ENCODE results near the gene GTF2H4. TPM values are rescaled to one million over a fixed set of nuclear protein-coding genes. Genes with fewer than 3 reads are reported as not detected.
A peak's percentile ranks its signal among the peaks of the same experiment; 100 is the strongest.
"Not testable (repeated sequence)": the region's sequence is repeated elsewhere in the genome, so short reads cannot be mapped to it uniquely, and the experiment has no call there.

GTF2H4 gene
- 10 to 100 TPM; 11.0 to 13.6 TPM for total RNA-seq
- 10 to 100 TPM in 1 of 2 donors, 1 to 10 TPM in 1; 6.2 to 15.8 TPM for polyA plus RNA-seq

DNA sequence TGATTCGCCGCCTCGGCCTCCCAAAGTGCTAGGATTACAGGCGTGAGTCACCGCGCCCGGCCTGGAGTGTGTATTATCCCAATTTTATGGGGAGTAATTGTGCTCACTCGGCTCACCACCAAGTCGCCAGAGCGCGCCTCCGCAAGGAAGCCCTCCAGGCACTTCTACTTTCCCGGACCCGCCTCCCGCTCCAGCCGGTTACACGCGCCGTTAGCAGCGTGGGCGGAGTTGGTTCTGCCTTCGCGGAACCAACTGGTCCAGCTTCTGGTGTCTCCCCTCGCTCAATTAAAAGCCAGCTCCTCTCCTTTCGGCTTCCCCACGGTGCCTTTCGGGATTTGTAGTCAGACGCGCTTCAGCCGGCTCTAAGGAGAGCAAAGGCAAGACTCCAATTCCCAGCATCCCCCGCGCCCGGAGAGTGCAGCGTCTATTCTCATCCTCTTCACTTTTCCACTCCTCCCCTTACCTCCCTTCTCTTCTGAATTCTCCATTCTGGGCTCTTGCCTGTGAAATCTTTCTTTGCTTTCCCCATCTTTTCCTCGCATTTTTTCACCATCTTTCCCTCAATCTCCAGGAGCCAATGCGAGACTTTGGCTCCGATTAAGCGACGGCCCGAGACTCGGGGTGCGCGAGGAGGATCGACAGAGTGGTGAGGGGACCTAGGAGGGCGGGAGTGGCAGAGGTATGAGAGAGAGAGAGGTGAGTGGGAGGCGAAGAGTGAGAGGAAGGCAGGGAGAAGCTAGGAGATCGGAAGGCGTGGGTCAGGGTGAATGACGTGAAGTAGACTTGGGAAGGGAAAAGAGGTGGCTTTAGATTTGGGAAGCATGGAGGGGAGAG is at the start of gene GTF2H4:
TSS of gene GTF2H4 (plus strand) at position 450 of the 834 bp plus-strand sequence.
- H3K9ac ChIP-seq (ENCODE audit: low read depth in 1 of 2, low read length in 2 of 2), result peak within 1 kb of the TSS; percentile 85 to 86
- TF ChIP-seq GABPA (IDR thresholded peaks at IDR 0.05 in 1 of 2, conservative IDR thresholded peaks at IDR 0.05 in 1 of 2), result peak in 1 of 2 donors; percentile 83
- TF ChIP-seq, protein P1, sequence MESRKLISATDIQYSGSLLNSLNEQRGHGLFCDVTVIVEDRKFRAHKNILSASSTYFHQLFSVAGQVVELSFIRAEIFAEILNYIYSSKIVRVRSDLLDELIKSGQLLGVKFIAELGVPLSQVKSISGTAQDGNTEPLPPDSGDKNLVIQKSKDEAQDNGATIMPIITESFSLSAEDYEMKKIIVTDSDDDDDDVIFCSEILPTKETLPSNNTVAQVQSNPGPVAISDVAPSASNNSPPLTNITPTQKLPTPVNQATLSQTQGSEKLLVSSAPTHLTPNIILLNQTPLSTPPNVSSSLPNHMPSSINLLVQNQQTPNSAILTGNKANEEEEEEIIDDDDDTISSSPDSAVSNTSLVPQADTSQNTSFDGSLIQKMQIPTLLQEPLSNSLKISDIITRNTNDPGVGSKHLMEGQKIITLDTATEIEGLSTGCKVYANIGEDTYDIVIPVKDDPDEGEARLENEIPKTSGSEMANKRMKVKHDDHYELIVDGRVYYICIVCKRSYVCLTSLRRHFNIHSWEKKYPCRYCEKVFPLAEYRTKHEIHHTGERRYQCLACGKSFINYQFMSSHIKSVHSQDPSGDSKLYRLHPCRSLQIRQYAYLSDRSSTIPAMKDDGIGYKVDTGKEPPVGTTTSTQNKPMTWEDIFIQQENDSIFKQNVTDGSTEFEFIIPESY (IDR thresholded peaks at IDR 0.05), result peak; percentile 45
- peak; percentile 36 to 55 for TF ChIP-seq RXRA (IDR thresholded peaks at IDR 0.05)
- no peak for TF ChIP-seq NR2F2 (IDR thresholded peaks at IDR 0.05)
- TF ChIP-seq, protein P2, sequence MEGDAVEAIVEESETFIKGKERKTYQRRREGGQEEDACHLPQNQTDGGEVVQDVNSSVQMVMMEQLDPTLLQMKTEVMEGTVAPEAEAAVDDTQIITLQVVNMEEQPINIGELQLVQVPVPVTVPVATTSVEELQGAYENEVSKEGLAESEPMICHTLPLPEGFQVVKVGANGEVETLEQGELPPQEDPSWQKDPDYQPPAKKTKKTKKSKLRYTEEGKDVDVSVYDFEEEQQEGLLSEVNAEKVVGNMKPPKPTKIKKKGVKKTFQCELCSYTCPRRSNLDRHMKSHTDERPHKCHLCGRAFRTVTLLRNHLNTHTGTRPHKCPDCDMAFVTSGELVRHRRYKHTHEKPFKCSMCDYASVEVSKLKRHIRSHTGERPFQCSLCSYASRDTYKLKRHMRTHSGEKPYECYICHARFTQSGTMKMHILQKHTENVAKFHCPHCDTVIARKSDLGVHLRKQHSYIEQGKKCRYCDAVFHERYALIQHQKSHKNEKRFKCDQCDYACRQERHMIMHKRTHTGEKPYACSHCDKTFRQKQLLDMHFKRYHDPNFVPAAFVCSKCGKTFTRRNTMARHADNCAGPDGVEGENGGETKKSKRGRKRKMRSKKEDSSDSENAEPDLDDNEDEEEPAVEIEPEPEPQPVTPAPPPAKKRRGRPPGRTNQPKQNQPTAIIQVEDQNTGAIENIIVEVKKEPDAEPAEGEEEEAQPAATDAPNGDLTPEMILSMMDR (IDR thresholded peaks at IDR 0.05; ENCODE audit: low read depth, low read length, missing input control), result no peak
- peak; percentile 48 to 59 for TF ChIP-seq RAD21 (IDR thresholded peaks at IDR 0.05)
- peak; percentile 85 for TF ChIP-seq YY1 (IDR thresholded peaks at IDR 0.05)
- TF ChIP-seq FOXA2 (IDR thresholded peaks at IDR 0.05), result peak; percentile 33
- TF ChIP-seq, protein P3, sequence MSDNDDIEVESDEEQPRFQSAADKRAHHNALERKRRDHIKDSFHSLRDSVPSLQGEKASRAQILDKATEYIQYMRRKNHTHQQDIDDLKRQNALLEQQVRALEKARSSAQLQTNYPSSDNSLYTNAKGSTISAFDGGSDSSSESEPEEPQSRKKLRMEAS (IDR thresholded peaks at IDR 0.05), result peak; percentile 73
- peak in 1 of 2 donors; percentile 48 for TF ChIP-seq JUND (IDR thresholded peaks at IDR 0.05)
- peak; percentile 39 to 56 for TF ChIP-seq HNF4A (conservative IDR thresholded peaks at IDR 0.05)
- TF ChIP-seq, protein P4, sequence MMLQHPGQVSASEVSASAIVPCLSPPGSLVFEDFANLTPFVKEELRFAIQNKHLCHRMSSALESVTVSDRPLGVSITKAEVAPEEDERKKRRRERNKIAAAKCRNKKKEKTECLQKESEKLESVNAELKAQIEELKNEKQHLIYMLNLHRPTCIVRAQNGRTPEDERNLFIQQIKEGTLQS (IDR thresholded peaks at IDR 0.05), result peak; percentile 29
- TF ChIP-seq, protein P5, sequence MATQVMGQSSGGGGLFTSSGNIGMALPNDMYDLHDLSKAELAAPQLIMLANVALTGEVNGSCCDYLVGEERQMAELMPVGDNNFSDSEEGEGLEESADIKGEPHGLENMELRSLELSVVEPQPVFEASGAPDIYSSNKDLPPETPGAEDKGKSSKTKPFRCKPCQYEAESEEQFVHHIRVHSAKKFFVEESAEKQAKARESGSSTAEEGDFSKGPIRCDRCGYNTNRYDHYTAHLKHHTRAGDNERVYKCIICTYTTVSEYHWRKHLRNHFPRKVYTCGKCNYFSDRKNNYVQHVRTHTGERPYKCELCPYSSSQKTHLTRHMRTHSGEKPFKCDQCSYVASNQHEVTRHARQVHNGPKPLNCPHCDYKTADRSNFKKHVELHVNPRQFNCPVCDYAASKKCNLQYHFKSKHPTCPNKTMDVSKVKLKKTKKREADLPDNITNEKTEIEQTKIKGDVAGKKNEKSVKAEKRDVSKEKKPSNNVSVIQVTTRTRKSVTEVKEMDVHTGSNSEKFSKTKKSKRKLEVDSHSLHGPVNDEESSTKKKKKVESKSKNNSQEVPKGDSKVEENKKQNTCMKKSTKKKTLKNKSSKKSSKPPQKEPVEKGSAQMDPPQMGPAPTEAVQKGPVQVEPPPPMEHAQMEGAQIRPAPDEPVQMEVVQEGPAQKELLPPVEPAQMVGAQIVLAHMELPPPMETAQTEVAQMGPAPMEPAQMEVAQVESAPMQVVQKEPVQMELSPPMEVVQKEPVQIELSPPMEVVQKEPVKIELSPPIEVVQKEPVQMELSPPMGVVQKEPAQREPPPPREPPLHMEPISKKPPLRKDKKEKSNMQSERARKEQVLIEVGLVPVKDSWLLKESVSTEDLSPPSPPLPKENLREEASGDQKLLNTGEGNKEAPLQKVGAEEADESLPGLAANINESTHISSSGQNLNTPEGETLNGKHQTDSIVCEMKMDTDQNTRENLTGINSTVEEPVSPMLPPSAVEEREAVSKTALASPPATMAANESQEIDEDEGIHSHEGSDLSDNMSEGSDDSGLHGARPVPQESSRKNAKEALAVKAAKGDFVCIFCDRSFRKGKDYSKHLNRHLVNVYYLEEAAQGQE (IDR thresholded peaks at IDR 0.05), result peak; percentile 85
- peak; percentile 99 for TF ChIP-seq EGR1 (IDR thresholded peaks at IDR 0.05; ENCODE audit: low read depth in 2 of 2)
- peak; percentile 90 for TF ChIP-seq TAF1 (conservative IDR thresholded peaks at IDR 0.05)
- TF ChIP-seq HNF4G (IDR thresholded peaks at IDR 0.05), result no peak
- no peak for TF ChIP-seq FOXA1 (IDR thresholded peaks at IDR 0.05)
- TF ChIP-seq SP1 (IDR thresholded peaks at IDR 0.05), result peak; percentile 85
- H3K4me1 ChIP-seq (ENCODE audit: control insufficient read depth in 4 of 4, insufficient read depth in 4 of 4, low read length in 3 of 4), result peaks cover 2 to 34% (median 19%) of the 10 kb centered on the region in 4 donors
- H3K27ac ChIP-seq (ENCODE audit: low read depth in 1 of 2, low read length in 2 of 2), result peak within 1 kb of the TSS; percentile 69 to 79
- no peaks in the 10 kb centered on the region for H3K9me3 ChIP-seq (ENCODE audit: control insufficient read depth in 4 of 4, low read length in 3 of 4)
- peak within 1 kb of the TSS; percentile 76 to 98 (median 96) for H3K4me3 ChIP-seq (ENCODE audit: low read depth in 1 of 3, low read length in 3 of 3)
- H3K27me3 ChIP-seq (ENCODE audit: control insufficient read depth in 4 of 4, insufficient read depth in 4 of 4, low read length in 3 of 4), result no peaks in the 10 kb centered on the region
- peak; percentile 94 for DNase-seq (ENCODE audit: low spot score)
- H3K36me3 ChIP-seq (ENCODE audit: control insufficient read depth in 4 of 4, insufficient read depth in 3 of 4, low read depth in 1 of 4, low read length in 3 of 4), result peaks cover 3 to 10% (median 7%) of the 10 kb centered on the region in 4 donors
- WGBS, result under 1% methylated on average over 49 of the region's 49 CpGs

DNA sequence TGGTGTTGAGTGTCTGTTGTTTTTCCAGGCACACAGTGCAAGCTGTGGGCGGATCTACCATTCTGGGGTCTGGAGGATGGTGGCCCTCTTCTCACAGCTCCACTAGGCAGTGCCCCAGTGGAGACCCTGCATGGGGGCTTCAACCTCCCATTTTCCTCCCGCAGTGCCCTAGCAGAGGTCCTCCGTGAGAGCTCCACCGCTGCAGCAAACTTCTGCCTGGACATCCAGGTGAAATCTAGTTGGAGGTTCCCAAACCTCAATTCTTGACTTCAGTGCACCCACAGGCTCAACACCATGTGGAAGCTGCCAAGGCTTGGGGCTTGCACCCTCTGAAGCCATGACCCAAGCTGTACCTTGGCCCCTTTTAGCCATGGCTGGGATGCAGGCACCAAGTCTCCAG is 48.3 kb upstream of the GTF2H4 start:
- not testable (repeated sequence) for H3K9ac ChIP-seq (ENCODE audit: low read depth in 1 of 2, low read length in 2 of 2); H3K36me3 ChIP-seq (ENCODE audit: control insufficient read depth in 4 of 4, insufficient read depth in 3 of 4, low read depth in 1 of 4, low read length in 3 of 4); DNase-seq (ENCODE audit: low spot score); H3K9me3 ChIP-seq (ENCODE audit: control insufficient read depth in 4 of 4, low read length in 3 of 4); H3K4me3 ChIP-seq (ENCODE audit: low read depth in 1 of 3, low read length in 3 of 3); H3K27ac ChIP-seq (ENCODE audit: low read depth in 1 of 2, low read length in 2 of 2); H3K27me3 ChIP-seq (ENCODE audit: control insufficient read depth in 4 of 4, insufficient read depth in 4 of 4, low read length in 3 of 4); H3K4me1 ChIP-seq (ENCODE audit: control insufficient read depth in 4 of 4, insufficient read depth in 4 of 4, low read length in 3 of 4)
- 98% methylated on average over 4 of the region's 4 CpGs for WGBS
